Effector memory CD8-positive, alpha-beta T cell (primary cell): ENCODE results near the gene TOX2.

ENCODE experiments used
- ATAC-seq: fragments of 150-1000 bp; cut with Tn5 transposase; replicated peaks from 2 replicates; pipeline ENCODE4 v1.10.0; 2021; ENCODE audit warnings: mild to moderate bottlenecking, moderate library complexity
- DNase-seq, 3 experiments: peaks; one replicate each; pipeline ENCODE4 v3.0.0; 2021
- H3K27ac Mint-ChIP-seq, 2 donors: one replicate each; pipeline ENCODE4 v1.8.0; 2022; ENCODE audit warnings: mild to moderate bottlenecking in 2 of 2, mixed read lengths in 2 of 2, moderate library complexity in 2 of 2
- H3K27me3 Mint-ChIP-seq, 2 donors: one replicate each; pipeline ENCODE4 v1.8.0; 2022; ENCODE audit warnings: mixed read lengths in 2 of 2
- H3K36me3 Mint-ChIP-seq: one replicate; pipeline ENCODE4 v1.8.0; 2022; ENCODE audit warnings: mild to moderate bottlenecking, moderate library complexity, mixed read lengths; ENCODE audit not compliant: insufficient read depth
- H3K4me1 Mint-ChIP-seq, 2 donors: one replicate each; pipeline ENCODE4 v1.8.0; 2022; ENCODE audit warnings: low read depth in 2 of 2, mixed read lengths in 2 of 2
- H3K4me3 Mint-ChIP-seq, 2 donors: one replicate each; pipeline ENCODE4 v1.8.0; 2022; ENCODE audit warnings: mild to moderate bottlenecking in 2 of 2, mixed read lengths in 2 of 2, moderate library complexity in 2 of 2
- H3K9me3 Mint-ChIP-seq, 2 donors: one replicate each; pipeline ENCODE4 v1.8.0; 2022; ENCODE audit warnings: mixed read lengths in 2 of 2

The TOX2 gene

DNA sequence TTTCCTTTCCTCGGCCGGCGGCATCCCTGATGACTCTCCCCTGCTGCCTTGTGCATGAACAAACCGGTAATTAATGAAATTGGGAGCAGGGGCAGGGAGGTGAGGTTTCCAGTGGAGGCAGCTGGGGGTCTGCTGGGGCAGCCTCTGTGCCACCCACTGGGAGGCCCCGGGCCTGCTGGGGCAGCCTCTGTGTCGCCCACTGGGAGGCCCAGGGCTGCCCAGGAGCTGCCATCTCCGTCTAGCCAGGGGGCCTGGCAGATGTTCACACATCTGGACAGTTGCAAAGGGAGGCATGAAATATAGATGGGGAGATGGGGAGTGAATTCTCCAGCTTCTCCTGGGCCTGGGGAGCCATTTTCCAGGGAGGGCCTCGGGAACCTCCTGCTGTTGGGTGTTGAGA is 33.8 kb downstream of the TOX2 start:
- H3K27ac Mint-ChIP-seq = no peak overlapping the region
- H3K9me3 Mint-ChIP-seq = no peaks in the 10 kb centered on the region
- peaks cover 23 to 57% of the 10 kb centered on the region in 2 donors for H3K27me3 Mint-ChIP-seq
- ATAC-seq = no peak
- H3K4me1 Mint-ChIP-seq = peaks cover 69 to 75% of the 10 kb centered on the region in 2 donors
- peaks cover 7% of the 10 kb centered on the region for H3K36me3 Mint-ChIP-seq
- H3K4me3 Mint-ChIP-seq = no peak overlapping the region
- DNase-seq = no peak

DNA sequence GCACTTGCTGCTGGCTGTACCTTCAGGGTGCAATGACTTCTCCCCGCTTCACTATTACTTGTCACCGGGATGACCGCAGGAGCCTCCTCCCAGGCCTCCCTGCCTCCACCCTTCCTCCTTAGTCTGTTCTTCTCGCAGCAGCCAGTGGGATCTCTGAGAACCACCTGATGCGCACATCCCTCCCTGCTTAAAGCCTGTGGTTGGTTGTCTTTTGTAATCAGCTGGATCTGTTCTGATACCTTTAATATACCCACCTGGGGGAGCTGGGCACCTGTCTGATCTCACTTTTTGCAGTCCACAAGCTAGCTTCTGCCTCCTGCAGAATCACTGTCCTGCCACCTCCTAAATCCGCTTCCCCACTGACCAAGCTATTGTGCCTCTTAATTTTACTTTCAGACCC is 34.6 kb downstream of the TOX2 start:
- ATAC-seq = no peak

DNA sequence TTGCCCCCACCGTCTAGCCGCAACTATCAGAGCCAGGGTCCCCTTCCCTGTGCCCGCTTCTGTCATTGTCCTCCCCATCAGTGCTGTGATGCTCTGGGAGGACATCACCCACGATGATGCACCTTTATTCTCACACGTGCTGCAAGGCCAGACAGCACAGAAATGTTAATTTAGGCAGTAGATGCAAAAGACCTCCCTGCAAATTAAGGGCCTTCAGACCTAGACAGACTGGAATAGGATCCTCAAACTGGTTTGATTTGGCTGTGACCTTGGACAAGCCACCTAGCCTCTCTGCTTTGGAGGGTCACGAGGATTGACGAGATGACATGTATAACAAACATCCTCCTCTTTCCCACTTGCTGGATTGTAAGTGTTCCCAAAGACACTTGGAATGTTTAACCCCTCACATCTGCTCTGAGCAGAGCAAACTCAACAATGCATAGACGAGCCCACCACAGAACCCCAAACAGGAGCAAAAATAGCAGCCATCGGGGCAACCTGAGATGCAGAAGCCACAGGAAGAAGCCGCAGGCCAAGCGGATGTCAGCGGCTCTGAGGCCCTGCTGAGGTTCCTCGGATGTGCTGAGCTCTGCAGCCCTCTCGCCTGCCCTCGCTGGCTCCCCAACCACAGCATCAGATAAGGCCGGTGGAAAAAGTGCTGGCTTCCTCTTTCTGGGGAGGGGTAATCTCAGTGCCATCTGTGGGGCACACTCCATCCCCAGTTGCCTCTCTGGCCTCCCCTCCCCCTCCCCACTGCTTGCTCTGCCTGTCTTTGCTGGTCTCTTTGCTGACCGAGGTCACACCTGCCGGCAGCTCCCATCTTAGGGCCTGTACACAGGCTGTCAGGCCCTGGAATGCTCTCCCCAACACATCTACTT is 35.3 kb downstream of the TOX2 start:
- no peaks in the 10 kb centered on the region for H3K9me3 Mint-ChIP-seq
- peaks cover 76 to 83% of the 10 kb centered on the region in 2 donors for H3K4me1 Mint-ChIP-seq
- H3K36me3 Mint-ChIP-seq = peaks cover 8% of the 10 kb centered on the region
- DNase-seq = peak; percentile 72 to 76 (median 73)
- peak overlapping the region; percentile 58 to 62 for H3K4me3 Mint-ChIP-seq
- peaks cover 31 to 71% of the 10 kb centered on the region in 2 donors for H3K27me3 Mint-ChIP-seq
- peak; percentile 96 for ATAC-seq
- no peak overlapping the region for H3K27ac Mint-ChIP-seq

More for the DNA sequence above, 34.6 kb downstream of the TOX2 start:
- H3K4me1 Mint-ChIP-seq = peaks cover 69 to 76% of the 10 kb centered on the region in 2 donors
- H3K4me3 Mint-ChIP-seq = peak overlapping the region; percentile 58 to 62
- H3K36me3 Mint-ChIP-seq = peaks cover 7% of the 10 kb centered on the region
- peaks cover 28 to 65% of the 10 kb centered on the region in 2 donors for H3K27me3 Mint-ChIP-seq
- DNase-seq = no peak
- H3K27ac Mint-ChIP-seq = no peak overlapping the region
- H3K9me3 Mint-ChIP-seq = no peaks in the 10 kb centered on the region

DNA sequence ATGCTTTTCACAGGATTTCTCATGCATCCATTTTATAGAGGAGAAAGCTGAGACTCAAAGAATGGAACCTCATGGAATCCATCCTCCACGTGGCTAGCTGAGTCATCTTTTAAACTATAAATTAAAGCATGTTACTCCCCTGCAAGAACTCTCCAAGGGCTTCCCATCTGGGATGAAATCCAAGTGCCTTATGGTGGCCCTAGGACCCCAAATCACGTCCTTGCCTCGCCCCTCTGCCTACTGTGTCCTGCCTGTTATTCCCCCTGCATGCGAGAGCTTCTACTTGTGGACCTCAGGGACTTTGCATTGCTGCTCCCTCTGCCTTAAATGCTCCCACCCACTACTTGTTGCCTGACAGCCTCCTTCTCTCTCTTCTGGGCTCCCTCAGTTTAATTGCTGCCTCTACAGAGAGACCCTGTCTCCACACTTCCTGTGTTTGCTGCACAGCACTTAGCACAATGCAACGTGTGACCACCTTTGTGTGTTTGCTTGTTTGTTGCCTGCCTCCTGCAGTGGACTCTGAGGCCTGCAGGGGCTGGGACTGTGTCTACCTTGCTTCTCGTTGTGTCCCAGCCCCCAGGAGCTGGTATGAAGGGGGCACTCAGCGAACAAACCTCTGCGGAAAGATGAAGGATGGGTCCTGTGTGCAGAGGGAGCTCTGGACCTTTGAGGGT is 39.4 kb downstream of the TOX2 start:
- Mint-ChIP-seq H3K4me3 (peak overlapping the region; percentile 70 to 75), H3K9me3 (no peaks in the 10 kb centered on the region), H3K36me3 (peaks cover 9% of the 10 kb centered on the region), H3K4me1 (peaks cover 80 to 89% of the 10 kb centered on the region in 2 donors), H3K27ac (no peak overlapping the region), H3K27me3 (peaks cover 24 to 37% of the 10 kb centered on the region in 2 donors)
- ATAC-seq (no peak), DNase-seq (no peak)

DNA sequence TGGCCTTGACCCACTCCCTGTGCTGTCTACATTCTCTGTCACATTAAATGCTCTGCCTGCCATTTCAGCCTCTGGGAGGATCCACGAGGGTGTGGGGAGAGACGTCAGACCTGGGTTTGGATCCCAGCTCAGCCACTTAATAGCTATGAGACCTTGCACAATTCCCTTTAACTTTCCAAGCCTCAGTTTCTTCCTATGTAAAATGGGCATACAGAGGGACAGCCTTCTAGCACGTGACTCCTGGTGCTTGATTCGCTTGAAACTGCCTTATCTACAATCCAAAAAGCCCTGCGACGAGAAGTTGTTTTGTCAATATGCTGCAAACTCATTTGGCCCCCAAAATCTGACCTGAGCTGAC is 40.0 kb downstream of the TOX2 start:
- H3K4me1 Mint-ChIP-seq = peaks cover 80 to 89% of the 10 kb centered on the region in 2 donors

DNA sequence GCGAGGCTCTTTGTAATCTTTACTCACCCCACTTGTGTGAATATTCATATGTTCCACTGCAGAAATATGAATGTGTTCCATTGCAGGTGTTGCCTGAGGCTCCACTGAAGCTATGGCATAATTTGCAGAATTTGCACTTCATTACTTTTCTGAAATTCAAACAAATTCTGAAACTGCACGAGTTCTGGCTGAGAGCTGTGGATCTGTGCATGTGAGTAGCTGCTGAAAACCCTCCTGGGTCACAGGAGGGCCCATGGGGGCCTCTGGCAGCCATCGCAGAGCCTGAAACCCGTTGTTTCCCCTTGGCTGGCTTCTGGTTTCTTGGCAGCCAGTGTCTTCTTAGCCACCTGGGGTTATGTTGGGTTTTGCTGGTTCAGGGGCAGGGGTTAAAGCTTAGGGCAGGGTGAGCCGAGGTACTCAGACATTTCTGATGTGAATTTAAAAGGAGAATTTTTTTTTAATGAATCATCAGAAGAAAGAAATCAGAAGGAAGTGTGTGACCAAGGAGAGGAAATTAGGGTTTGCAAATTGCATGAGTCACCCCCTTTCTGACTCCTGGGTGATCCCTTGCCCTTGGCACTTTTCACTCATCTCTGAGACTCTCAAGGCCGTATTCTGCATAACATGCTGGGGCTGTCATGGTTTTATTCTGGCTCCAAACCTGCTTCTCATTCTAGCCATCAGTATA is 40.6 kb downstream of the TOX2 start:
- Mint-ChIP-seq H3K36me3 (peaks cover 12% of the 10 kb centered on the region), H3K27ac (peak overlapping the region in 1 of 2 donors; percentile 66), H3K9me3 (no peaks in the 10 kb centered on the region), H3K4me1 (peaks cover 80 to 89% of the 10 kb centered on the region in 2 donors), H3K27me3 (peaks cover 16 to 28% of the 10 kb centered on the region in 2 donors), H3K4me3 (peak overlapping the region; percentile 70 to 75)
- peak; percentile 67 for ATAC-seq
- peak; percentile 22 to 34 (median 31) for DNase-seq

More for the DNA sequence above, 40.0 kb downstream of the TOX2 start:
- Mint-ChIP-seq H3K27me3 (peaks cover 18 to 31% of the 10 kb centered on the region in 2 donors), H3K9me3 (no peaks in the 10 kb centered on the region), H3K36me3 (peaks cover 11% of the 10 kb centered on the region), H3K4me3 (peak overlapping the region; percentile 70 to 75), H3K27ac (peak overlapping the region in 1 of 2 donors; percentile 66)
- ATAC-seq (no peak), DNase-seq (no peak)

DNA sequence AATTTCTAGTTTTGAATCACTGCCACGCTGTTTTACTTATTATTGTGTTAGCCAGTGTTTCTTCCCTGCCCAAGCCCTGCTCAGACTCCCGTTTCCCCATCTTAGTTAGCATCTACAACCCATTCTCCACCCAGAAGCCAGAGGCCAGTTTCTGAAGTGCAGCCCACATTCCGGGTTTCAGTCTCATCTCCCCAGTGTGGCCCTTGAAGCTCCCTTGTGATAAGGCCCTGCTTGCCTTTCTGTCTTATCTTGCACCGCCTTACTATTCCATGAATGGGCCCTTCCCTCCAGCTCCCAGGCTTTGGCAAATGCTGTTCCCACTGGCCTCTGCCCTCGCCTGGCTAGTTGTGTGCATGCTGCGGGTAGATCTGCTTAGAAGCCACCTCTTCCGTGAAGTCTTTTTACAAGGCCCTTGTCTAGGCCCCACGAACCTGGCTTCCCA is 41.1 kb downstream of the TOX2 start:
- Mint-ChIP-seq H3K27ac (peak overlapping the region in 1 of 2 donors; percentile 66), H3K27me3 (peaks cover 16 to 31% of the 10 kb centered on the region in 2 donors), H3K9me3 (no peaks in the 10 kb centered on the region), H3K4me3 (peak overlapping the region; percentile 70 to 75), H3K36me3 (peaks cover 16% of the 10 kb centered on the region), H3K4me1 (peaks cover 80 to 89% of the 10 kb centered on the region in 2 donors)
- DNase-seq (no peak), ATAC-seq (no peak)

DNA sequence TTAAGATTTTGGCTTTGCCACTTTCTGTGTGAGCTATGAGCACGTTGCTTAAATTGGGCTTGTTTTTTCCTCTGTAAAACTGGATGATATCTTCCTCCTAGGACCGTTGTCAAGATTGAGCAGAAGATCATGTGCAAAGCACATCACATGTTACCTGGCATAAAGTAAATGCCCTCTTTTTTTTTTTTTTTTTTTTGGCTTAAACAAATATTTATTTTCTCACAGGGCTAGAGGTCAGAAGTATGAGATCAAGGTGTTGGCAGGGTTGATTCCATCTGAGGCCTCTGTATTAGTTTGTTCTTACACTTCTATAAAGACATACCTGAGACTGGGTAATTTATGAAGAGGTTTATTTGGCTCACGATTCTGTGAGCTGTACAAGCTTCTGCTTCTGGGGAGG is 42.7 kb downstream of the TOX2 start:
- DNase-seq (no peak), ATAC-seq (no peak)
- Mint-ChIP-seq H3K4me3 (no peak overlapping the region), H3K4me1 (peaks cover 84 to 90% of the 10 kb centered on the region in 2 donors), H3K36me3 (peaks cover 16% of the 10 kb centered on the region), H3K9me3 (no peaks in the 10 kb centered on the region), H3K27ac (no peak overlapping the region), H3K27me3 (peaks cover 21 to 43% of the 10 kb centered on the region in 2 donors)

DNA sequence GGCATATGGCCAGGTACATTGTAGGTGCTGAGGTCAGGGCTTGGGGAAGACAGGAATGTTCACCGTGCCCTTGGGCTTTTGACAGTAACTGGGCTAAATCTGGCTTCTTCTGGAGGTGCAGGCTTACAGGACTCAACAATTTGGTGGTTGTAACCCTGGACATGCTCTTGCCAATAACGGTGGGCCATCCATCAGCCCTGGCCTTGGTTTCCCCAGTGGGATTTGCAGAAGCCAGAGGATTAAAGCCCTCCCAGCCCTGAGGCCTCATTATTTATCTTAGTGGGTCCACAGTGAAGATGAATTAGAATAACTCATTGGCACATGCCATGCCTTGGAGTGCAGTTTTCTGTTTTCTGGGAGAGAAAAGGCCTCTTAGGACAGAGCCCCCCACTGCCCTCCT is 44.0 kb downstream of the TOX2 start:
- Mint-ChIP-seq H3K9me3 (no peaks in the 10 kb centered on the region), H3K4me3 (peak overlapping the region; percentile 68 to 73), H3K27me3 (peaks cover 15 to 31% of the 10 kb centered on the region in 2 donors), H3K27ac (peak overlapping the region in 1 of 2 donors; percentile 23), H3K4me1 (peaks cover 74 to 78% of the 10 kb centered on the region in 2 donors), H3K36me3 (peaks cover 16% of the 10 kb centered on the region)
- ATAC-seq (no peak), DNase-seq (no peak)

DNA sequence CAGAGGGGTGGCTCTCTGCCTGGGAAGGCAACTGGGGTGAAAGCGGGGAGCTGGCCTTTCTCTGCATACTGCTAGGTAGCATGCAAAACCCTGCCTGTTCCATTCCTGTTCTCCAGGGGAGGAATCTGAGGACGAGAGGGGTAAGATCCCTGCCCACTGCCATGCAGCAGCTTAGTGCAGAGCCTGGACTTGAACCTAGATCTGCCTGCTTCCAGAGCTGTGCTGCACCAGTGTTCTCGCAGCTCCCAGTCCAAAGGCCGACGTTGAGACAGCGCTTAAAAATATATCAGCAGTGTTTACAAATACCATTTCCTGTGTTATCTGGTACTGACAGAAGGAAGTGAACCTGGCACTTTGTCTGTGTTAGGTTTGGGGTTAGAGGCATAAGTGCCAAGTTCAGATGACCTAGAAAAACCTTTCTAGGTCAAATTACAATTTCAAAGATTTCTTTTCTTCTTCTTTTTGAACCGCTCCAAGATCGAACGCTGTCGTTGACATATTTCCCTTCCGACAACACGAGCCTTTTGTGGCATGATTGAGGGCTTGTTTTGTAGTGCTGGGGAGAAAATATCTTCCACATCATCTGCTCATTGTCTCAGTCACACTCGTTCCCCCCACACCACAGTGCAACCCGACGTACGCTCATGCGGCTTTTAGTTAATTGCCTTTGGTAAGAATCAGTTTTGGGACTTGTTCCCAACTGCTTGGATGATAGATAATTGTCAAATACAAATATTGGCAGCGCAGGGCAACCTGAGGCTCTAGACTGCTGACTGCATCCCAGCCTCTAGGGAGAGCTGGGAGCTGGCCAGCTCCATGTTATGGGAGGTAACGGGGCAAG is 44.6 kb downstream of the TOX2 start:
- no peaks in the 10 kb centered on the region for H3K9me3 Mint-ChIP-seq
- H3K36me3 Mint-ChIP-seq = peaks cover 16% of the 10 kb centered on the region
- H3K4me1 Mint-ChIP-seq = peaks cover 71 to 77% of the 10 kb centered on the region in 2 donors
- H3K27me3 Mint-ChIP-seq = peaks cover 12 to 24% of the 10 kb centered on the region in 2 donors
- H3K27ac Mint-ChIP-seq = peak overlapping the region; percentile 2 to 38
- H3K4me3 Mint-ChIP-seq = peak overlapping the region; percentile 68 to 73
- ATAC-seq = peak; percentile 81
- DNase-seq = peak; percentile 45 to 51 (median 45)

DNA sequence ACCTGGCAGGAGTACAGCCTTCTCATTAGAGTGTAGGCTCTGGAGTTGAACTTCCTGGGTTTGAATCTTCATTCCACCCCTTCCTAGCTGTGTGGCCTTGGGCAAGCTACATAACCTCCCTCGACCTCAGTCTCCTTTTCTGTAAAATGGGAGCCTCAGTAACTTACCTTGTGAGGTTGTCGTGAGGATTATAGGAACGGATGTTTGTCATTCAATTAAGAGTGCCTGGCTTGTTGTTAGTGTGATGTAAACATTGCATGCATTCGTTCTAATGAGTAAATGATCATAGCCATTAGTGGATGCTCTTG is 45.2 kb downstream of the TOX2 start:
- no peak for ATAC-seq
- Mint-ChIP-seq H3K4me3 (peak overlapping the region; percentile 68 to 73), H3K27ac (peak overlapping the region in 1 of 2 donors; percentile 38)

DNA sequence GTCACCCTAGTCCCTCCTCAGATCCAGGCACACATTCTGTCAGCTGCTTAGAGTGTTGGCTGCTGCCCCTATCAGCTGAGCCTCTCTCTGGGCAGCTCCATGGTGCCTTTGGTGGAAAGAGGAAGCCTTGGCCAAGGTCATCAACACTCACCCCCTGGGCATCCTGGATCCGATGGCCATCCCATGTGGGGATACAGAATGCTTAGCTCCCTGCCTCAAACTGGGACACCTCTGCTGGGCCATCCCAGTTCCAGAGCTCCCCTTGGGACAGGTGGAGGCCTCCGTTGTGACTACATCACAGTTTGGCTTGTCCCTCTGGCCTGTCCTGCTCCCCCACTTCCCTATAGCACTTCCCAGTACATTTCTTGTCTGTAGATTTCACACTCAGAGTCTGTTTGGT is 45.6 kb downstream of the TOX2 start:
- peaks cover 65 to 73% of the 10 kb centered on the region in 2 donors for H3K4me1 Mint-ChIP-seq
- H3K4me3 Mint-ChIP-seq = peak overlapping the region; percentile 68 to 73

More for the DNA sequence above, 45.2 kb downstream of the TOX2 start:
- peaks cover 11 to 19% of the 10 kb centered on the region in 2 donors for H3K27me3 Mint-ChIP-seq
- H3K4me1 Mint-ChIP-seq = peaks cover 69 to 73% of the 10 kb centered on the region in 2 donors
- peaks cover 16% of the 10 kb centered on the region for H3K36me3 Mint-ChIP-seq
- DNase-seq = no peak
- no peaks in the 10 kb centered on the region for H3K9me3 Mint-ChIP-seq

More for the DNA sequence above, 45.6 kb downstream of the TOX2 start:
- Mint-ChIP-seq H3K27me3 (peaks cover 11 to 19% of the 10 kb centered on the region in 2 donors), H3K36me3 (peaks cover 13% of the 10 kb centered on the region), H3K27ac (no peak overlapping the region), H3K9me3 (no peaks in the 10 kb centered on the region)
- DNase-seq = no peak
- ATAC-seq = no peak
